ENCODE results near the gene TCF3. TPM values are rescaled to one million over a fixed set of nuclear protein-coding genes. Genes with fewer than 3 reads are reported as not detected.

The TCF3 gene
- total RNA-seq, 1 experiment from 2014 or later: 304 TPM

DNA sequence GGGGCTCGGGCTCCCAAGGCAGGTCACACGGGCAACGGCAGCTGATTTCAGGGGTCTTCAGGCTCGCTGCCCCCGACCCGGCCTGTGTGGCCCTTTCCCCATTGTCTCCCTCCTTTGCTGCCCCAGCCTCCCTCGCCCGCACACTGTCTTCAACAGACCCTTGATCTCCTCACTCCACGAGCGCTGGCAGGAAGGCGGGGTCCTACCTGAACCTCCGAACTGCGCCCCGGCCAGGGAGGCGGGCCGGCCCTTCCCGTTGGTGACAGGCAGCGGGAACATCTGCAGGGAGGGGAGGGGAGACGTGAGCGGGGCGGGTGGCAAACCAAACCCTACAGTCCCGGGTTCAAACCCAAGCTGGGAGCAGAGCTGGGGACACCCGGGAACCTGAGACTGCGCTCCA lies 6.3 kb downstream of the TCF3 start:
- H2BK5ac ChIP-seq (ENCODE audit: insufficient read length, low read length): no peak overlapping the region
- no peak overlapping the region for H3K27ac ChIP-seq (ENCODE audit: insufficient read length, low read depth, low read length)
- DNase-seq: no peak
- no peak overlapping the region for H3K9ac ChIP-seq (ENCODE audit: extremely low read depth, insufficient read length, low read length)
- TF ChIP-seq, protein P1, sequence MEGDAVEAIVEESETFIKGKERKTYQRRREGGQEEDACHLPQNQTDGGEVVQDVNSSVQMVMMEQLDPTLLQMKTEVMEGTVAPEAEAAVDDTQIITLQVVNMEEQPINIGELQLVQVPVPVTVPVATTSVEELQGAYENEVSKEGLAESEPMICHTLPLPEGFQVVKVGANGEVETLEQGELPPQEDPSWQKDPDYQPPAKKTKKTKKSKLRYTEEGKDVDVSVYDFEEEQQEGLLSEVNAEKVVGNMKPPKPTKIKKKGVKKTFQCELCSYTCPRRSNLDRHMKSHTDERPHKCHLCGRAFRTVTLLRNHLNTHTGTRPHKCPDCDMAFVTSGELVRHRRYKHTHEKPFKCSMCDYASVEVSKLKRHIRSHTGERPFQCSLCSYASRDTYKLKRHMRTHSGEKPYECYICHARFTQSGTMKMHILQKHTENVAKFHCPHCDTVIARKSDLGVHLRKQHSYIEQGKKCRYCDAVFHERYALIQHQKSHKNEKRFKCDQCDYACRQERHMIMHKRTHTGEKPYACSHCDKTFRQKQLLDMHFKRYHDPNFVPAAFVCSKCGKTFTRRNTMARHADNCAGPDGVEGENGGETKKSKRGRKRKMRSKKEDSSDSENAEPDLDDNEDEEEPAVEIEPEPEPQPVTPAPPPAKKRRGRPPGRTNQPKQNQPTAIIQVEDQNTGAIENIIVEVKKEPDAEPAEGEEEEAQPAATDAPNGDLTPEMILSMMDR (conservative IDR thresholded peaks at IDR 0.05): no peak
- peaks cover 9% of the 10 kb centered on the region; the same call in 1 of the 2 replicates for H3K79me2 ChIP-seq (ENCODE audit: insufficient read depth, low read length)
- no CpG with 5 or more reads among the region's 24 CpGs for WGBS (ENCODE audit: extremely low coverage, insufficient read length, low lambda C conversion rate)
- Mint-ChIP-seq H3K4me1 (peaks cover 10 to 18% of the 10 kb centered on the region in 2 experiments), H3K36me3 (ENCODE audit: insufficient read depth in 1 of 3, low read depth in 3 of 3) (peaks cover 41 to 83% (median 67%) of the 10 kb centered on the region in 3 experiments), H3K27me3 (ENCODE audit: low read depth) (0 out of 2 replicates have a peak, but pooled peaks cover under 1% of the 10 kb centered on the region), H3K27ac (no peak overlapping the region; a peak in 1 of 7 replicates), H3K4me3 (no peak overlapping the region), H3K9me3 (no peaks in the 10 kb centered on the region; a peak in 1 of 5 replicates)
- H3K56ac ChIP-seq (ENCODE audit: insufficient read length, low read depth, low read length): no peak overlapping the region
- H3K4me2 ChIP-seq (ENCODE audit: insufficient read depth, insufficient read length, low read length): no peak overlapping the region
- H3K4ac ChIP-seq (ENCODE audit: low read depth, low read length): no peak overlapping the region
- H3K14ac ChIP-seq (ENCODE audit: insufficient read depth, low read length): no peak overlapping the region
- H3K18ac ChIP-seq (ENCODE audit: insufficient read length, low read depth, low read length): no peak overlapping the region
- H3K27me3 ChIP-seq (ENCODE audit: insufficient read depth, low read length): no peaks in the 10 kb centered on the region
- H2BK15ac ChIP-seq (ENCODE audit: low read depth, low read length): no peak overlapping the region
- no peaks in the 10 kb centered on the region for H4K20me1 ChIP-seq (ENCODE audit: control insufficient read depth, insufficient read depth, insufficient read length)
- H3K79me1 ChIP-seq (ENCODE audit: insufficient read depth, low read depth, low read length, poor library complexity, severe bottlenecking): peaks cover 9% of the 10 kb centered on the region
- no peak overlapping the region for H4K91ac ChIP-seq (ENCODE audit: insufficient read length, low read depth, low read length)
- H3T11ph ChIP-seq (ENCODE audit: low read length): no peak overlapping the region
- no peak overlapping the region for H4K5ac ChIP-seq (ENCODE audit: insufficient read length, low read depth, low read length)
- H2BK120ac ChIP-seq (ENCODE audit: low read depth, low read length, poor library complexity, severe bottlenecking): no peak overlapping the region
- H3K23ac ChIP-seq (ENCODE audit: insufficient read length, low read depth, low read length): no peak overlapping the region
- no peaks in the 10 kb centered on the region for H3K4me1 ChIP-seq (ENCODE audit: insufficient read depth, low read length)
- peaks cover 5% of the 10 kb centered on the region for H3K23me2 ChIP-seq (ENCODE audit: insufficient read length, low read depth, low read length, poor library complexity, severe bottlenecking)
- no peak overlapping the region for H2AFZ ChIP-seq (ENCODE audit: low read length)
- H4K8ac ChIP-seq (replicated peaks; ENCODE audit: insufficient read length, low read depth, low read length): no peak overlapping the region
- H3K9me3 ChIP-seq (ENCODE audit: control insufficient read depth, low read depth, low read length): no peaks in the 10 kb centered on the region
- H2AK5ac ChIP-seq (ENCODE audit: insufficient read length, low read length): no peak overlapping the region
- no peak overlapping the region for H2BK12ac ChIP-seq (ENCODE audit: insufficient read length, low read depth, low read length)
- H2BK20ac ChIP-seq (ENCODE audit: low read depth, low read length, poor library complexity, severe bottlenecking): no peak overlapping the region

All from H9 (cell line).